K562 (cell line): ENCODE data around the gene DUSP28. TPM values are rescaled to one million over a fixed set of nuclear protein-coding genes. Genes with fewer than 3 reads are reported as not detected.
A peak's percentile ranks its signal among the peaks of the same experiment; 100 is the strongest.

ENCODE experiments used
- ATAC-seq: fragments of 200-7000 bp; cut with Tn5 transposase; 3 replicates; pipeline ENCODE4 v1.9.1; 2020; ENCODE audit warnings: moderate library complexity
- BruUV-seq: library from RNA; stranded (reverse); fragments of 400-500 nt; replicated peaks from 2 replicates; lab custom pipeline; 2021; lab: Mats Ljungman, UMichigan
- CTCF ChIA-PET: fragments of 300-600 bp; formaldehyde crosslinking; extraction: SDS; loops from one replicate; lab custom pipeline; 2021; ENCODE audit warnings: low intra/inter-chr PET ratio; lab: Yijun Ruan, JAX
- POLR2A ChIA-PET: fragments of 300-600, 350-650 bp; sonication (Branson Sonifier 250); formaldehyde crosslinking; extraction: SDS; loops from one replicate; lab custom pipeline; 2021; ENCODE audit warnings: antibody characterized with exemption, inconsistent platforms; lab: Yijun Ruan, JAX
- DNase-seq, 4 experiments: peaks; one replicate each; pipeline versions ENCODE4 v3.0.0 to v3.0.0-alpha.2; 2011 to 2018; ENCODE audit warnings: low spot score in 3 of 4, mixed read lengths in 3 of 4; ENCODE audit errors: extremely low read depth in 1 of 4
- FAIRE-seq: peaks from 2 replicates; lab custom pipeline; 2011; peaks lifted over from hg19 to GRCh38; lab: Jason Lieb, UNC
- H2AFZ ChIP-seq: 2 replicates; pipeline ENCODE4 v1.6.0; 2011; ENCODE audit warnings: low read depth, low read length, control low read depth, inconsistent platforms
- H3K27ac ChIP-seq: fragments of 200-600 bp; 3 replicates; pipeline ENCODE4 v1.8.0; 2011; ENCODE audit warnings: low read depth, mild to moderate bottlenecking, control low read depth, inconsistent platforms, low read length, moderate library complexity, mixed read lengths; ENCODE audit errors: extremely low read depth
- H3K27me3 ChIP-seq, 2 experiments: fragments of 300-600 bp in 1 of 2; 2 replicates in 1 of 2; 3 replicates in 1 of 2; pipeline versions ENCODE4 v1.6.0 to v1.8.0; 2011; ENCODE audit warnings: inconsistent platforms in 2 of 2, low read length in 2 of 2, mild to moderate bottlenecking in 1 of 2, mixed read lengths in 1 of 2, moderate library complexity in 1 of 2; ENCODE audit not compliant: control insufficient read depth in 2 of 2, insufficient read depth in 2 of 2
- H3K36me3 ChIP-seq: fragments of 300-600 bp; 3 replicates; pipeline ENCODE4 v1.8.0; 2011; ENCODE audit warnings: mild to moderate bottlenecking, low read length, inconsistent platforms; ENCODE audit not compliant: control insufficient read depth, insufficient read depth
- H3K4me1 ChIP-seq, 2 experiments: fragments of 200-600 bp in 1 of 2; replicated peaks in 1 of 2; 2 replicates in 1 of 2; 3 replicates in 1 of 2; pipeline versions ENCODE4 v1.5.1 to v1.8.0; 2011; ENCODE audit warnings: inconsistent platforms in 2 of 2, low read length in 2 of 2, mild to moderate bottlenecking in 1 of 2, mixed read lengths in 1 of 2, moderate library complexity in 1 of 2; ENCODE audit not compliant: control insufficient read depth in 2 of 2, insufficient read depth in 2 of 2
- H3K4me2 ChIP-seq: 2 replicates; pipeline ENCODE4 v1.6.1; 2011; ENCODE audit warnings: low read length, control low read depth, inconsistent platforms, mixed read lengths; ENCODE audit not compliant: insufficient read depth
- H3K4me3 ChIP-seq: fragments of 200-600 bp; sonication (generic), shearing (Covaris generic); 2 replicates; pipeline ENCODE4 v1.5.1; 2016; ENCODE audit warnings: control low read depth, inconsistent platforms
- H3K79me2 ChIP-seq: fragments of 200-600 bp; 3 replicates; pipeline ENCODE4 v1.8.0; 2011; ENCODE audit warnings: low read length, inconsistent platforms; ENCODE audit not compliant: control insufficient read depth, insufficient read depth
- H3K9ac ChIP-seq, 2 experiments: 2 replicates each; pipeline versions ENCODE4 v1.6.0 to v1.6.1; 2011; ENCODE audit warnings: low read depth in 2 of 2, low read length in 2 of 2, control low read depth in 1 of 2, inconsistent platforms in 1 of 2, mild to moderate bottlenecking in 1 of 2, mixed read lengths in 1 of 2; ENCODE audit not compliant: insufficient read depth in 1 of 2
- H3K9me1 ChIP-seq: one replicate; pipeline ENCODE4 v1.6.0; 2011; ENCODE audit warnings: inconsistent platforms, mild to moderate bottlenecking, low read length, moderate library complexity; ENCODE audit not compliant: control insufficient read depth, insufficient read depth
- H3K9me3 ChIP-seq: replicated peaks from 2 replicates; pipeline ENCODE4 v1.5.1; 2011; ENCODE audit warnings: low read depth, low read length, inconsistent platforms; ENCODE audit not compliant: control insufficient read depth, insufficient read depth
- H4K20me1 ChIP-seq: replicated peaks from 2 replicates; pipeline ENCODE4 v1.6.1; 2011; ENCODE audit warnings: low read length, inconsistent platforms, mixed read lengths; ENCODE audit not compliant: control insufficient read depth, insufficient read depth
- ADNP ChIP-seq: fragments of 200-800 bp; sonication (Bioruptor generic); IDR thresholded peaks from 2 replicates; pipeline ENCODE4 v1.6.1; 2016; ENCODE audit warnings: missing genetic modification characterization, missing compliant biosample characterization
- DMBX1 ChIP-seq: fragments of 250-450 bp; sonication (Bioruptor Pico); IDR thresholded peaks from 2 replicates; pipeline ENCODE4 v1.8.0; 2022; ENCODE audit warnings: inconsistent platforms, mild to moderate bottlenecking, moderate library complexity, borderline replicate concordance
- ETV6 ChIP-seq, 3 experiments: fragments of 150-350 bp in 1 of 3; sonication (generic) in 1 of 3; formaldehyde crosslinking in 1 of 3; IDR thresholded peaks; 2 replicates each; pipeline versions ENCODE4 v1.6.1 to v1.8.0; 2014 to 2022; ENCODE audit warnings: borderline replicate concordance in 2 of 3, low read depth in 2 of 3, antibody characterized with exemption in 1 of 3, low read length in 1 of 3, mild to moderate bottlenecking in 1 of 3, missing genetic modification reagents in 1 of 3
- HEY1 ChIP-seq: fragments of 250-450 bp; sonication (Bioruptor Pico); IDR thresholded peaks from 2 replicates; pipeline ENCODE4 v1.5.0; 2020; ENCODE audit warnings: mild to moderate bottlenecking, moderate library complexity, borderline replicate concordance
- HLTF ChIP-seq: fragments of 450-650 bp; IDR thresholded peaks from 2 replicates; pipeline ENCODE4 v1.6.1; 2016
- HMBOX1 ChIP-seq: sonication (generic); IDR thresholded peaks from 2 replicates; pipeline ENCODE4 v1.6.1; 2016
- RBBP5 ChIP-seq: fragments of 200-600 bp; sonication (generic); IDR thresholded peaks from 2 replicates; pipeline ENCODE4 v1.6.1; 2012; ENCODE audit warnings: borderline replicate concordance, mild to moderate bottlenecking, low read length, control low read depth, inconsistent platforms; ENCODE audit not compliant: insufficient read depth, poor library complexity, severe bottlenecking
- SAP30 ChIP-seq: fragments of 200-600 bp; sonication (generic); IDR thresholded peaks from 2 replicates; pipeline ENCODE4 v1.6.1; 2012; ENCODE audit warnings: borderline replicate concordance, low read depth, mild to moderate bottlenecking, moderate library complexity, low read length, control low read depth, inconsistent platforms; ENCODE audit not compliant: insufficient read depth, poor library complexity, severe bottlenecking
- WGBS: fragments of 100-300 bp; shearing (Covaris generic); methylation state at CpG from one replicate; pipeline ENCODE4 v1.1.6; 2016; ENCODE audit warnings: low coverage, mixed read lengths; ENCODE audit not compliant: insufficient coverage; ENCODE audit errors: missing lambda C conversion rate; 5-methylcytosine and 5-hydroxymethylcytosine counted together
- in situ Hi-C: fragments of 300-500 bp; cut with MboI; formaldehyde crosslinking; loops from 4 replicates; pipeline ENCODE4 v1.15.0; 2018; ENCODE audit warnings: inconsistent platforms, mixed read lengths
- intact Hi-C: fragments of 100-400 bp; cut with micrococcal nuclease; formaldehyde crosslinking; loops from 2 replicates; pipeline ENCODE4 v1.14.2; 2022
- polyA plus RNA-seq, 8 experiments: library from polyadenylated mRNA; depleted of rRNA in 4 of 8; stranded (reverse) in 5 of 8; unstranded in 3 of 8; fragments of >200 nt; fragmentation: Nextera tagmentation in 2 of 8; fragmentation: Illumina TruSeq in 1 of 8; extraction: Ambion mirVana in 2 of 8; extraction: Trizol in 1 of 8; gene quantifications; 2 replicates each; pipeline versions ENCODE4 v1.2.1 to v1.2.3, GENCODE V29; 2011 to 2014; ENCODE audit warnings: inconsistent platforms in 1 of 8, missing spikeins in 1 of 8
- total RNA-seq, 7 experiments: library from RNA; depleted of rRNA in 6 of 7; stranded (reverse); fragments of >200 nt in 6 of 7; fragmentation: Illumina TruSeq in 2 of 7; extraction: Trizol in 2 of 7; gene quantifications; 2 replicates each; pipeline versions ENCODE4 v1.2.1 to v1.2.3, GENCODE V29; 2011 to 2021; ENCODE audit warnings: low replicate concordance in 1 of 7

Gene DUSP28
- total and polyA plus RNA-seq, 9 of the 15 experiments (the other 6 are each of a cell fraction or from before 2014, with no cell fraction given) = 2.8 to 8.1 (median 4.2) TPM

DNA sequence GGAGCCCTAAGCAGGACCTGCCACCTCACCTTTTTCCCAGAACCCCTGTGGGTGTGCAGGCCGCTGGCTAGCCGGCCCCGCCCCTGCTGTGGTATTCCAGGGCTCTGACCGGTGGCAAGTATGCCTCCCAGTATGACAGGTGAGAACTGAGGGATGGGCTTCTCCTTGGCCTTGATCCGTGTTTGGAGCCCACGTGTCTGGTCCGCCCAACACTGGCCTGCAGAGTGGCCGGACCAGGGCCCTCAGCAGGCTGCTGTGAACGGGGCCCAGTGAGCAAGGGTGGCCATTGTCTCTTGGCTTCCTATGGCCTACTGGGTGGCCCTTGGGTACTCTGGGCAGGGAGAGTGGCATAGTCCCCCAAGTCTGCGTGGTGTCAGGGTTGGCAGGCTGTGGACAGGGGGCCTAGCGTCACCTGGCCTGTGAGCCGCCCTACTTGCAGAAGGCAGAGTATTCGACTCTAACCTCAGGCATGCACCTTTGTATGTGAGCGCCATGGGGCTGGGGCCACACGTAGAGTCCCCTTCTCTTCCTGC is 9.9 kb downstream of the DUSP28 start:
- Histone ChIP-seq H3K27ac (no peak overlapping the region), H4K20me1 (no peaks in the 10 kb centered on the region), H3K27me3 (no peaks in the 10 kb centered on the region), H3K9me3 (no peaks in the 10 kb centered on the region), H3K9me1 (no peaks in the 10 kb centered on the region), H3K79me2 (peaks cover 47% of the 10 kb centered on the region), H3K36me3 (peaks cover 13% of the 10 kb centered on the region; the same call in 2 of the 3 replicates)
- ATAC-seq (no peak), FAIRE-seq (no peak)
- in situ Hi-C loops = no loop called here
- POLR2A ChIA-PET = no interaction called here
- CTCF ChIA-PET = no interaction called here
- TF ChIP-seq HMBOX1 (no peak), ADNP (tag) (no peak), DMBX1 (no peak), HLTF (no peak), RBBP5 (peak; percentile 9), HEY1 (CRISPR knock-in tag) (no peak), SAP30 (no peak), ETV6 (IDR thresholded peaks at IDR 0.05; ENCODE audit: borderline replicate concordance in 1 of 2, low read depth in 2 of 2, low read length in 1 of 2) (no peak), ETV6 (CRISPR knock-in tag; IDR thresholded peaks at IDR 0.05; ENCODE audit: borderline replicate concordance) (no peak)
- TF ChIP-seq, all 486 proteins: peak for 1
- Histone ChIP-seq H3K4me3 (no peak overlapping the region), H2AFZ (no peak overlapping the region), H3K9ac (peak overlapping the region in 1 of 2 experiments; percentile 89; a peak in 2 of 4 replicates), H3K4me1 (peaks cover 13 to 71% of the 10 kb centered on the region in 2 experiments; a peak in 4 of 5 replicates), H3K4me2 (peak overlapping the region; percentile 77)
- intact Hi-C loops = loop anchor here (10.0 kb wide), 1 partner anchor 55 kb away; no protein-coding TSS in a partner anchor
- BruUV-seq = no TSS peak
- peak in 1 of 4 experiments; percentile 20 for DNase-seq
- 55% methylated on average over 8 of the region's 15 CpGs for WGBS
